ENCODE data around the gene ABHD18.

GRCh38 chr4:127995776-127996175 is 30.6 kb downstream of the ABHD18 start:
- no peak for TF ChIP-seq CTCF (IDR thresholded peaks at IDR 0.05)
- no peak for TF ChIP-seq EP300 (IDR thresholded peaks at IDR 0.05)

Data from sigmoid colon (tissue), 4 donors.